Measurements from ENCODE around the gene LRP8.

LRP8 gene

GRCh38 chr1:53339736-53340635 is 12.1 kb upstream of the LRP8 start:
- no peak for DNase-seq

DNA sequence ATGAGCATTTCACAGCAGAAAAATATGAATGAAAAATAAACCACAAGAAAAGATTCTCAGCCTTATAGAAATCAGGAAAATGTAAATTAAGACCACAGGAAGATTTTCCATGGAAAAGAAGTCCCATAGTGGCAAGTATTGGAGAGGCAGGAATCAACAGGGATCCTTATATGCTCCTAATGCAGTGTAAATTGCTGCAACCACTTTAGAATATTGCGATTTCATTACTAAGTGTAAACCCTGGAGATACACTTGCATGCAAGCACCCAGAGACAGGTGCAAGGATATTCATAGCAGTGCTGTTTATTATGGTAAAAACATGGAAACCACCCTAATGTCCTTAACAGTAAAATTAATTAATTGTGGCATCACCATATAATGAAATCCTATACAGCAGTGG is 10.6 kb upstream of the LRP8 start:
- DNase-seq, result no peak

- no peak for DNase-seq
Observed at GRCh38 chr1:53337499-53337898, 9.6 kb upstream of the LRP8 start.

- no peak for DNase-seq
Observed at GRCh38 chr1:53336146-53336545, 8.3 kb upstream of the LRP8 start.

DNA sequence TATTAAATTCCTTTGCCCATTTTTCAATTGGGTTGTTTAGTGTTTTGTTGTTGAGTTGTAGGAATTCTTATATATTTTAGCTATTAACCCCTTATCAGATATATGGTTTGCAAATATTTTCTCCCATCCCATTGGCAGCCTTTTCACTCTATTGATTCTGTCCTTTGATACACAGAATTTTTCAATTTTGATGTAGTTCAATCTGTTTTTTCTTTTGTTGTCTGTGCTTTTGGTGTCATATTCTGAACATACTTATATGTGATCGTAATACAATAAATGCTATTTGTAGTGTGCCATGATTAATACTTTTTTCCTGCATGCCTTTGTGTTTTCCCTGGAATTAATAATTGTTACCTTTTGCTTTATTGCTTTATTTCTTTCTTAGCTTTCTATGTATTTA is 7.8 kb upstream of the LRP8 start:
- DNase-seq, result no peak

GRCh38 chr1:53334781-53335180 is 6.9 kb upstream of the LRP8 start:
- no peak for DNase-seq

DNA sequence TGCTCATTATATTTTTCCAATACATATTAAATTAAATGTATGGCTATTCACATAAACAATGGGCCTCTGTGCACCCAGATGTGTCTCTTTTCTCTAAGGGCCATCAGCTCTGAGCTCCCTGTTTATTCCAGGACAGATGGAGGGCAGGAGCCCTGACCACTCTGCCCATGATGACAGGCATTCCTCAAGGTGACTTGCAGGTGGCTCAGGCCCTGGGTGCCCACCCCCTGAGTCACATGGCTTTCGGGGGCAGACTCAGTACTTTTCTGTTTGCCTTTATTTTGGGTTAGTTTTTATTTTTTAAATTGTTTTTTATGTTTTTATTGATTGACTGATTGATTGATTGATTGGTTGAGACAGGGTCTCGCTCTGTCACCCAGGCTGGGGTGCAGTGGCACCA is 6.4 kb upstream of the LRP8 start:
- DNase-seq, result no peak

DNA sequence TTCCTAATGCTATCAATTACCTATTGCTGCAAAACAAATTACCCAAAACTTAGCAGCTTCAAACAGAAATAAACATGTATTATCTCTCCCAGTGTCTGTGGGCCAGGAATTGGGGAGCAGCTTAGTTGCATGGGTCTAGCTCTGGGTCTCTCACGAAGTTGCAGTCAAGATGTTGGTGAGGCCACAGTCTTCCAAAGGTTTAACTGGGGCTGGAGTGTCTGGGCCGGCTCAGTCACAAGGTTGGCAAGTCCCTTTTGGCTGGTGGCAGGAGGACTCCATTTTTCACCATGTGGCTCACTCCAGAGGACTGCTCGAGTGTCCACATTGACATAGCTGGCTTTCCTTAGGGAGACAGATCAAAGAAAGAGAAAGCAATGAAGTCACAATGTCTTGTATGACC is 5.0 kb upstream of the LRP8 start:
- DNase-seq, result no peak

DNA sequence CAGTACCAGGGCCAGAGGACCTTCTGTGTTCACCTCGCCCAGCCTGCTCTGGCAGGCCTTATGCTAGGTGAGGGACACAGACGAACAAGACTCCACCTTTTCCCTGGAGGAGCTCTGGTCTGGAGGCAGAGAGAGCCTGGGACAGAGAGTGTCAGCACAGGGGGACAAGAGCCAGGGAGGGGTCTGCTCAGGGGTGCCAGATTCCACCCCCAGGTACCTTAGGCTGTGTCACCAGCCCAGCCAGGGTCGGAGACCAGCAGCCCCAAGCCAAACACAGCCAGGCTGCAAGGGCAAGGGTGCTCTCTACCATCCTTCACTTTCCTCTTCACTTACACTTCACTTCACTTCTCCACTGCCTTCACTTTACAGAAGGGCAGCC is 4.3 kb upstream of the LRP8 start:
- DNase-seq, result no peak

- no peak for DNase-seq
Observed at GRCh38 chr1:53331446-53332185, 3.7 kb upstream of the LRP8 start.

DNA sequence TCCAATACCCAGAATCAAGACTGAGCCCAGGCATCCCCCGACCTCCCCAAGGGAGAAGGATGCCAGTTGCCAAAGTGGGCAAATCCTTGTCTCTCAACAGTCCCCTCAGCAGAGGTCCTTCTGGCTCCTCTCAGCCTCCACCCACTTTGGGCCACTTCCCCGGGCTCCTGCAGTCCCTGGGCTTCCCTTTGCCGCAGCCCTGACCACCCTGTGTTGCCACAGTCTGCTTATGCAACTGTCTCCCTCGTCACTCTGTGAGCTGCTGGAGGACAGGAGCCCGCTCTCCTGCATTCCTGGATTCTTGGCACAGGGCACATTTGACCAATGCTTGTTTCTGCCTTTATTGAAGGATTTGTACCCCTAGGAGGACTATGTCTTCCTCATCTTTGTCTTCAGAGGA is 2.9 kb upstream of the LRP8 start:
- DNase-seq, result no peak

GRCh38 chr1:53328541-53329499 is 950 bp upstream of the LRP8 start:
- no peak for DNase-seq

- DNase-seq, result no peak
Observed at GRCh38 chr1:53327182-53327913, 522 bp downstream of the LRP8 start.

DNA sequence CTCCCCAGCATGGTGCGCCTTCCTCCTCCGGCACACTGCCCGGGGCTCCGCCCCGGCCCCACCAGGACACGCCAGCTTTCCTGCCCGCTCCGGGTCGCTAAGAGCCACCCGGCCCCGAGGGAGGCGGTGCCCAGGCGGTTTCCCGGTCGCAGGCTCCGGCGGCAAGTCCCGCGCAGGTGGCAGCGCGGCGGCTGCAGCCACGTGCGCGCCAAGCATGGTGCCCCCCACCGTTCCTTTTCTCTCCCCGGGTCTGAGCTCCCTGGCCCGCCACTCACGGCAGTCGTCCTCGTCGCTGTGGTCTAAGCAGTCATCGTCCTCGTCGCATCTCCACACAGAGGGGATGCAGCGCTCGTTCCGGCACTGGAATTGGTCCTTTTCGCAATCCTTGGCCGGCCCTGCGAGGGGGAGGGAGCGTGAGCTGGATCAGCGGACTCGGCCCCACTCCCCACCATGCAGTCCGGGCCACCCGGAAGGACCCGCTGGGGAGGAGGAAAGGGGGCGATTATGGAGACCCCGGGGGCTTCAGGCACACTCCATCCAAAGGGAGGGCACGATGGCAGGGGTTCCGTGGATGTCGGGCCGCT is 1.2 kb downstream of the LRP8 start:
- DNase-seq, result no peak

- peak; percentile 94 for DNase-seq
Observed at GRCh38 chr1:53326088-53326597, 1.7 kb downstream of the LRP8 start.

DNA sequence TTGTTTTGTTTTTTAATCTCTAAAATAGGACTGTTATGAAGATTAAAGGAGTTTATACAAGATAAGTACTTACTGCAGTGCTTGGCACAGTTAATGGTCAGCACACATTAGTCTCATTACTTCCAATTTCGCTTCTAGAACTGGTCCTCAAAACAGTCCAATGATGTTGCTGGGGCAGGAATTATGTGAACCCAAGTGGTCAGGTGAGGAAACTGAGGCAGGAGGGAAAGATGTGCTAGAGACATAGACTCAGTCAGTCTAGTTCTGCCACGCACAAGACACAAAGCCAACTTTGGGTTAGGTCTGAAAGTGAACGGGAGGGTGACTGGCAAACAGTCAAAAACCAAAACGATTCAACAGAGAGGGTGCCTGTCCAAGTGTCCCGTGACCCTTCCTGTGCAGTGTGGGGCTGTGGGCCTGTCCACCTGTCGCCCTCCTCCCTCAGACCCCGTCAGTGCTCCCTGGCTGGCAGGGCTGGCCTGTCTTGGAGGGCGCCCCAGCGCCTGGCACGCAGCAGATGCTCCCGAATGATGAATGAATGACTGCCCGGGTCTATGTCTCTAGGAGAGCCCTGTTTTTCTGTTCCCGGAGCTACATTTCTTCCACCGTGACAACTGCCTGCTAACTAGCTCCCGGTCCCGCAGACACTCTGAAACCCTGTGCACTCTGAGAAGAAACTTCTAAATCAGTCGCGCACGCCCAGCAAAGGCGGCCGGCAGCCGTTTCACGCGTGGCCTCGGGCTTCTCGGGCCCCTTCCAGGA is 2.4 kb downstream of the LRP8 start:
- no peak for DNase-seq

GRCh38 chr1:53324728-53325297 is 3.1 kb downstream of the LRP8 start:
- DNase-seq, result no peak

DNA sequence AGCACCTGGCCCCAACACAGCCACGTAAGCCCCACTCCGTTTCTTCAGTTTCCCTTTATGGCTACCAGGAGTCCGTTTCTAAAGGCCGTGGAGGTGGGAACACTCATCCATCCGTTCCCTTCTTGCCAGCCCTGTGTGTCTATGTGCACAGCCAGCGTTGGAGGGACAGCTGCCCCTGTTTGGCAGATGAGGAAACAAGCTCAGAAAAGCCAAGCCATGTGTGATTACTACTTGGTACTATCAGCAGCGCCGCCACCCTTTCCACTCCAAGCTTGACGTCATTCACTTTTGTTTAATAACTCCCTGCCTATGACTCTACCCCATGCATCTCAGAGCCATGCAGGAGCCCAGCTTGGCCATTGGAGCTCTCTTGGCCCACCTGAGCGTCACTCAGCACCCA is 3.5 kb downstream of the LRP8 start:
- no peak for DNase-seq

DNA sequence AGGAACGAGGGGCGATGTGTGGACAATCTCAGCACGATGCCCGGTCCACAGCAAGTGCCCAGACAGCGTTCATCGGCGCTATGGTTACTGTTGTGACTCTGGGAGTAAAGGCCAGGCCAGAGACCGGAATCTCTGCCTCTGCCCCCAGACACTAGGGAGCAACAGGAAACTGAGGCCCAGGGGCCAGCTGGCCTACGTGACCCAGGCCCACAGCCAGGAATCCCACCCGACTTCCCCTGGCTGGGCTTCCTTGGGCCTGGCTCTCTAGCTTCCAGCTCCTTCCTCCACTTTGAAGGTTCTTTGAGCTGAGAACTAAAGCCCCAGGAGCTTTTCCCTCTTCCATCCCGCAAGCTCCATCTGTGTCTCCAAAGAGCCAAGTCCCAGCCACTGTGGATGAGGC is 4.6 kb downstream of the LRP8 start:
- DNase-seq, result no peak

GRCh38 chr1:53321776-53322602 is 5.9 kb downstream of the LRP8 start:
- DNase-seq, result no peak
